NT2/D1 (cell line): ENCODE data around the gene PLLP.

Experiments
- YY1 ChIP-seq: IDR thresholded peaks from 2 replicates; pipeline ENCODE4 v1.6.1; 2011; ENCODE audit not compliant: insufficient read length, insufficient read depth
- ZNF274 ChIP-seq: IDR thresholded peaks from 2 replicates; pipeline ENCODE4 v1.6.1; 2011; ENCODE audit warnings: mild to moderate bottlenecking, low read depth, low read length

DNA sequence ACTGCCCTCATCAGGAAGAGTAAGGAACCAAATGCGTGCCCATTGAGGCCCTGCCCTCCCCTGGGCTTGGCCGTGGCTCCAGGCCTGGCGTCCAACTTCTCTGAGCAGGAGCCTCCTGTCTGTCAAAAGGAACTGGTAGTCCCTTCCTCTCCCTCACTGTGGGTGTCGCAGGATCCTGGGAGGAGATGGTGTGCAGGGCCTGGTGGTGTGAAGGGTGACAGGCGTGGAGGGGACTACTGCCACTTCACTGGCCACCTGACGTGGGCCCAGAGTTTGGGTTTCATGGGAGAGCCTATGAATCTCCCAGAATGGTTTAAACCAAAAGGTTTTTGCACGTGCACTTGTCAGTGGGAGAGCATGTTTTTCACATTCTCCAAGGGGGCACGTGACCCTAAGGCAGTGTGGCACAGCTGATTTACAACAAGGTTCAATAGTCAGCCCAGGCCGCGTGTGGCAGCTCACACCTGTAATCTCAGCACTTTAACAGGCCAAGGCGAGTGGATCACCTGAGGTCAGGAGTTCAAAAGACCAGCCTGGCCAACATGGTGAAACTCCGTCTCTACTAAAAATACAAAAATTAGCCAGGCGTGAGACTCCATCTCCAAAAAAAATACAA lies 26.9 kb downstream of the PLLP start:
- TF ChIP-seq YY1 (no peak), ZNF274 (no peak)
